H9 (cell line): ENCODE results near the gene CSNK1A1L. TPM values are rescaled to one million over a fixed set of nuclear protein-coding genes. Genes with fewer than 3 reads are reported as not detected.

Experiments
- DNase-seq: peaks from one replicate; pipeline ENCODE4 v3.0.0-alpha.2; 2017
- H2AFZ ChIP-seq: one replicate; pipeline ENCODE4 v1.6.1; 2013; ENCODE audit warnings: mild to moderate bottlenecking, low read length, control low read depth, moderate library complexity
- H2AK5ac ChIP-seq: 2 replicates; pipeline ENCODE4 v1.6.1; 2013; ENCODE audit warnings: low read length, control low read depth, mixed read lengths; ENCODE audit not compliant: insufficient read length
- H2BK120ac ChIP-seq: one replicate; pipeline ENCODE4 v1.6.1; 2013; ENCODE audit warnings: low read depth, mild to moderate bottlenecking, low read length, control low read depth, inconsistent platforms; ENCODE audit not compliant: poor library complexity, severe bottlenecking
- H2BK12ac ChIP-seq: 2 replicates; pipeline ENCODE4 v1.6.1; 2013; ENCODE audit warnings: low read length, control low read depth, mixed read lengths, low read depth; ENCODE audit not compliant: insufficient read length
- H2BK15ac ChIP-seq: 2 replicates; pipeline ENCODE4 v1.6.1; 2013; ENCODE audit warnings: low read depth, low read length, control low read depth
- H2BK20ac ChIP-seq: one replicate; pipeline ENCODE4 v1.6.1; 2013; ENCODE audit warnings: low read depth, mild to moderate bottlenecking, low read length, control low read depth, inconsistent platforms; ENCODE audit not compliant: poor library complexity, severe bottlenecking
- H2BK5ac ChIP-seq: 2 replicates; pipeline ENCODE4 v1.6.1; 2013; ENCODE audit warnings: low read length, control low read depth, mixed read lengths; ENCODE audit not compliant: insufficient read length
- H3K14ac ChIP-seq: 2 replicates; pipeline ENCODE4 v1.6.1; 2013; ENCODE audit warnings: low read length, control low read depth; ENCODE audit not compliant: insufficient read depth
- H3K18ac ChIP-seq: 2 replicates; pipeline ENCODE4 v1.6.1; 2013; ENCODE audit warnings: low read depth, mild to moderate bottlenecking, mixed read lengths, low read length, control low read depth; ENCODE audit not compliant: insufficient read length
- H3K23ac ChIP-seq: 2 replicates; pipeline ENCODE4 v1.6.1; 2013; ENCODE audit warnings: low read length, control low read depth, mixed read lengths, low read depth; ENCODE audit not compliant: insufficient read length
- H3K23me2 ChIP-seq: 2 replicates; pipeline ENCODE4 v1.6.1; 2013; ENCODE audit warnings: low read depth, mild to moderate bottlenecking, mixed read lengths, low read length, control low read depth; ENCODE audit not compliant: insufficient read length, poor library complexity, severe bottlenecking
- H3K27ac ChIP-seq: 2 replicates; pipeline ENCODE4 v1.5.1; 2013; ENCODE audit warnings: low read length, control low read depth, mixed read lengths, low read depth; ENCODE audit not compliant: insufficient read length
- H3K27me3 ChIP-seq: 2 replicates; pipeline ENCODE4 v1.6.1; 2013; ENCODE audit warnings: low read length, control low read depth, inconsistent platforms; ENCODE audit not compliant: insufficient read depth
- H3K4ac ChIP-seq: 2 replicates; pipeline ENCODE4 v1.6.1; 2013; ENCODE audit warnings: low read depth, mild to moderate bottlenecking, control low read depth, inconsistent platforms, low read length, moderate library complexity
- H3K4me1 ChIP-seq: 2 replicates; pipeline ENCODE4 v1.6.1; 2013; ENCODE audit warnings: low read length, control low read depth, inconsistent platforms; ENCODE audit not compliant: insufficient read depth
- H3K4me2 ChIP-seq: 2 replicates; pipeline ENCODE4 v1.6.1; 2013; ENCODE audit warnings: low read length, control low read depth, mixed read lengths; ENCODE audit not compliant: insufficient read length, insufficient read depth
- H3K56ac ChIP-seq: 2 replicates; pipeline ENCODE4 v1.6.1; 2013; ENCODE audit warnings: low read depth, mild to moderate bottlenecking, mixed read lengths, low read length, control low read depth; ENCODE audit not compliant: insufficient read length
- H3K79me1 ChIP-seq: 2 replicates; pipeline ENCODE4 v1.6.1; 2013; ENCODE audit warnings: low read depth, mild to moderate bottlenecking, moderate library complexity, low read length, control low read depth, inconsistent platforms; ENCODE audit not compliant: insufficient read depth, poor library complexity, severe bottlenecking
- H3K79me2 ChIP-seq: 2 replicates; pipeline ENCODE4 v1.6.1; 2013; ENCODE audit warnings: low read length, control low read depth, inconsistent platforms; ENCODE audit not compliant: insufficient read depth
- H3K9ac ChIP-seq: 2 replicates; pipeline ENCODE4 v1.6.1; 2013; ENCODE audit warnings: low read length, control low read depth, mixed read lengths; ENCODE audit not compliant: insufficient read length; ENCODE audit errors: extremely low read depth
- H3K9me3 ChIP-seq: one replicate; pipeline ENCODE4 v1.6.1; 2013; ENCODE audit warnings: low read depth, low read length, inconsistent platforms; ENCODE audit not compliant: control insufficient read depth
- H3T11ph ChIP-seq: one replicate; pipeline ENCODE4 v1.6.1; 2013; ENCODE audit warnings: mild to moderate bottlenecking, low read length, control low read depth, inconsistent platforms
- H4K20me1 ChIP-seq: one replicate; pipeline ENCODE4 v1.6.1; 2013; ENCODE audit not compliant: control insufficient read depth, insufficient read length, insufficient read depth
- H4K5ac ChIP-seq: 2 replicates; pipeline ENCODE4 v1.6.1; 2013; ENCODE audit warnings: low read depth, mild to moderate bottlenecking, mixed read lengths, low read length, control low read depth; ENCODE audit not compliant: insufficient read length
- H4K8ac ChIP-seq: replicated peaks from 2 replicates; pipeline ENCODE4 v1.6.1; 2013; ENCODE audit warnings: low read length, control low read depth, mixed read lengths, low read depth; ENCODE audit not compliant: insufficient read length
- H4K91ac ChIP-seq: 2 replicates; pipeline ENCODE4 v1.6.1; 2013; ENCODE audit warnings: low read depth, mild to moderate bottlenecking, moderate library complexity, mixed read lengths, low read length, control low read depth; ENCODE audit not compliant: insufficient read length
- H3K27ac Mint-ChIP-seq, 3 experiments: 2 replicates in 2 of 3; 3 replicates in 1 of 3; pipeline ENCODE4 v1.8.0; 2020 to 2021; ENCODE audit warnings: mixed read lengths in 3 of 3, mild to moderate bottlenecking in 1 of 3, moderate library complexity in 1 of 3
- H3K27me3 Mint-ChIP-seq: 2 replicates; pipeline ENCODE4 v1.8.0; 2021; ENCODE audit warnings: low read depth, mild to moderate bottlenecking, moderate library complexity, mixed read lengths
- H3K36me3 Mint-ChIP-seq, 3 experiments: 2 replicates in 2 of 3; 3 replicates in 1 of 3; pipeline ENCODE4 v1.8.0; 2020 to 2021; ENCODE audit warnings: low read depth in 3 of 3, mixed read lengths in 3 of 3; ENCODE audit not compliant: insufficient read depth in 1 of 3
- H3K4me1 Mint-ChIP-seq, 2 experiments: 2 replicates each; pipeline ENCODE4 v1.8.0; 2020; ENCODE audit warnings: mixed read lengths in 2 of 2
- H3K4me3 Mint-ChIP-seq, 2 experiments: 2 replicates in 1 of 2; 3 replicates in 1 of 2; pipeline ENCODE4 v1.8.0; 2020 to 2021; ENCODE audit warnings: mild to moderate bottlenecking in 2 of 2, mixed read lengths in 2 of 2, moderate library complexity in 1 of 2
- H3K9me3 Mint-ChIP-seq, 2 experiments: 2 replicates in 1 of 2; 3 replicates in 1 of 2; pipeline ENCODE4 v1.8.0; 2020; ENCODE audit warnings: mild to moderate bottlenecking in 2 of 2, mixed read lengths in 2 of 2, moderate library complexity in 1 of 2
- CTCF ChIP-seq: fragments of 200-600 bp; sonication (generic); conservative IDR thresholded peaks from 3 replicates; pipeline ENCODE4 v1.8.0; 2021; ENCODE audit warnings: antibody characterized with exemption, mild to moderate bottlenecking
- WGBS: extraction: QIAGEN DNeasy Blood & Tissue Kit; methylation state at CpG from one replicate; pipeline ENCODE4 v1.1.7; 2013; ENCODE audit warnings: missing lambda C conversion rate, low lambda C conversion rate, mixed read lengths; ENCODE audit not compliant: insufficient read length; ENCODE audit errors: extremely low coverage; 5-methylcytosine and 5-hydroxymethylcytosine counted together
- total RNA-seq: library from RNA; stranded (reverse); gene quantifications from 2 replicates; pipeline ENCODE4 v1.2.1, GENCODE V29; 2021

Gene CSNK1A1L
- total RNA-seq, 1 experiment from 2014 or later: not detected

- Histone ChIP-seq H3K23ac (no peak overlapping the region), H4K91ac (no peak overlapping the region), H3K56ac (no peak overlapping the region), H2BK120ac (no peak overlapping the region), H3K9ac (no peak overlapping the region), H2AFZ (no peak overlapping the region), H3K4me1 (no peaks in the 10 kb centered on the region), H3K27ac (no peak overlapping the region), H3K4me2 (no peak overlapping the region), H3K4ac (no peak overlapping the region), H2BK20ac (no peak overlapping the region), H4K20me1 (no peaks in the 10 kb centered on the region), H3K9me3 (no peaks in the 10 kb centered on the region), H2BK15ac (no peak overlapping the region), H3K23me2 (no peaks in the 10 kb centered on the region), H3K79me2 (no peaks in the 10 kb centered on the region), H4K5ac (no peak overlapping the region), H3K14ac (no peak overlapping the region), H3K18ac (no peak overlapping the region), H3K79me1 (no peaks in the 10 kb centered on the region), H2BK5ac (no peak overlapping the region), H2AK5ac (no peak overlapping the region), H2BK12ac (no peak overlapping the region), H3T11ph (no peak overlapping the region), H3K27me3 (no peaks in the 10 kb centered on the region), H4K8ac (no peak overlapping the region)
- Mint-ChIP-seq H3K9me3 (no peaks in the 10 kb centered on the region), H3K4me3 (no peak overlapping the region), H3K36me3 (no peaks in the 10 kb centered on the region), H3K27ac (peak overlapping the region in 2 of 3 experiments; percentile 24 to 40; a peak in 2 of 7 replicates), H3K4me1 (0 out of 4 replicates have a peak, but pooled peaks cover 0 to 3% of the 10 kb centered on the region in 2 experiments), H3K27me3 (no peaks in the 10 kb centered on the region)
- no peak for TF ChIP-seq CTCF
- no CpG with 5 or more reads among the region's 2 CpGs for WGBS
- no peak for DNase-seq
Observed at GRCh38 chr13:37090912-37091311, 14.6 kb downstream of the CSNK1A1L start.
